Ecto neural progenitor cell (in vitro differentiated cells): ENCODE measurements around the gene PCDHGB4.
A peak's percentile ranks its signal among the peaks of the same experiment; 100 is the strongest.
"Not testable (repeated sequence)": the region's sequence is repeated elsewhere in the genome, so short reads cannot be mapped to it uniquely, and the experiment has no call there.

ENCODE experiments used
- DNase-seq: peaks from one replicate; pipeline ENCODE4 v3.0.0-alpha.2; 2018; ENCODE audit warnings: low spot score

Gene PCDHGB4

DNA sequence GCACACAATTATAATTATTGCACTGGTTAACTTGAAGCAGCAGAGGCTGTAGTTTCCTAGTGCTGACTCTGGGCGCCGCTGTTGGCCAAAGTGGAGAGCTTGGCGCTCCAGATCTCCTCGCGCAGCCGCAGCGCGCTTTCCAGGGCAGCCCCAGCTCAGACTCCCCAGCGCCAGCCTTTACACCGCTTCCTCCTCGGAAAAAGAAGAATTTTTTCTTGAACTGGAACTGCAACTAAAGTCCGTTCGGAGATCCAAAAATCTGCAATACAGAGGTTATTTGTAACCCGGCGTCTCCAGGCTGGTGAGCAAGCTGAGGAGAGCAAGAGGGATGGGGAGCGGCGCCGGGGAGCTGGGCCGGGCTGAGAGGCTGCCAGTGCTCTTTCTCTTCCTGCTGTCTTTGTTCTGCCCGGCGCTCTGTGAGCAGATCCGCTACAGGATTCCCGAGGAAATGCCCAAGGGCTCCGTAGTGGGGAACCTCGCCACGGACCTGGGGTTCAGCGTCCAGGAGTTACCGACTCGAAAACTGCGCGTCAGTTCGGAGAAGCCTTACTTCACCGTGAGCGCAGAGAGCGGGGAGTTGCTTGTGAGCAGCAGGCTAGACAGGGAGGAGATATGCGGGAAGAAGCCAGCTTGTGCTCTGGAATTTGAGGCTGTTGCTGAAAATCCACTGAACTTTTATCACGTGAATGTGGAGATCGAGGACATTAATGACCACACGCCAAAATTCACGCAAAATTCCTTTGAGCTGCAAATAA is at the start of gene PCDHGB4:
PCDHGB4 (plus strand) TSS at position 142 of the 755 bp plus-strand sequence; CDS start at position 329, 187 bp downstream.
- peak; percentile 73 for DNase-seq

DNA sequence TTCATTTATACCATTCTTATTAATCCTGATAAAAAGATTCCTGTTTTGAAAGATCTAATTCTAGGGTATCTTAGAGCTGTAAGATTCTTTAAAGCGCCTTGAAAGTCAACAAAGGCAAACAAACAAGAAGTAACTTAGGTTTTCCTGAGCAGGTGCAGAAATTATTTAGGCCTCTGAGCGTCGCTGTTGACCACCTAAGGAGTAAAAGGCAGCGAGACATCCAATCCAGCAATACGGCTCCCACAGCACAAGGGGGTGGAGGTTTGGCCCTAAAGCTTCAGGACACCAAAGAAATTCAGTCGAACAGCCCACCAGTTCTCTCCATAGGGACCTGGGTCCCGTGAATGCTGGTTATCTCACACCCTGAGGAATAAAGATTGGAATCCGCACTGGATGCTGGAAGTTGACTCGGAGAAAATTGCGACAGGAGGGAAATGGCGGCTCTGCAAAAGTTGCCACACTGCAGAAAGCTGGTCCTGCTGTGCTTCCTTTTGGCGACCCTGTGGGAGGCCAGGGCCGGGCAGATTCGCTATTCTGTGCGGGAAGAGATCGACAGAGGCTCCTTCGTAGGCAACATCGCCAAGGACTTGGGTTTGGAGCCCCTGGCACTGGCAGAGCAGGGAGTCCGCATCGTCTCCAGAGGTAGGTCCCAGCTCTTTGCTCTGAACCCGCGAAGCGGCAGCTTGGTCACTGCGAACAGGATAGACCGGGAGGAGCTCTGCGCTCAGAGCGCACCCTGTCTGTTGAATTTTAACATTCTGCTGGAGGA is 48.8 kb upstream of the PCDHGB4 start, which contains the start of gene PCDHGA2:
PCDHGA2 (plus strand) TSS at position 223 of the 769 bp plus-strand sequence.
- DNase-seq = no peak

DNA sequence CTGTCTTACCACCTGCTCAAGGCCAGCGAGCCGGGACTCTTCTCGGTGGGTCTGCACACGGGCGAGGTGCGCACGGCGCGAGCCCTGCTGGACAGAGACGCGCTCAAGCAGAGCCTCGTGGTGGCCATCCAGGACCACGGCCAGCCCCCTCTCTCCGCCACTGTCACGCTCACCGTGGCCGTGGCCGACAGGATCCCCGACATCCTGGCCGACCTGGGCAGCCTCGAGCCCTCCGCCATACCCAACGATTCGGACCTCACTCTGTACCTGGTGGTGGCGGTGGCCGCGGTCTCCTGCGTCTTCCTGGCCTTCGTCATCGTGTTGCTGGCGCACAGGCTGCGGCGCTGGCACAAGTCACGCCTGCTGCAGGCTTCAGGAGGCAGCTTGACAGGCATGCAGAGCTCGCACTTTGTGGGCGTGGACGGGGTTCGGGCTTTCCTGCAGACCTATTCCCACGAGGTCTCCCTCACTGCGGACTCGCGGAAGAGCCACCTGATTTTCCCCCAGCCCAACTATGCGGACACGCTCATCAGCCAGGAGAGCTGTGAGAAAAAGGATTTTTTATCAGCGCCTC is 46.6 kb upstream of the PCDHGB4 start:
- DNase-seq = not testable (repeated sequence)

DNA sequence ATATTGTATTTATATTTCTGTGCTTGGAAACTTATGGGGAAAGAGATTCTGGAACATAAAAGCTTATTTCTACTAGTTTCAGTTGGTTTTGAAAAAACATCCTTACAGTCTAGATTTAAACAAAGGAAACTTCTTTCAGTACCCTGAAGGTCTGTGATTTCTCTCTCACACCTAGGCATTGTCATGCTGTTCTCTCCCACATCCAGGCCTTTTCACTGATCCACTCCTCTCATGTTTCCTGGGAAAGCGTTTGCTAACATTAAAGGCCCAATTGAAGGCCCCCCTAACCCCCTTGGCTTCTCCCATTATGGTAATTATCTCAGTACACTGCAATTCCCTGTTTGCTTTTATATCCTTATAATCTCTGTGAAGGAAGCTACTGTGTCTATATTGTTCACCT is 44.7 kb upstream of the PCDHGB4 start:
- no peak for DNase-seq

DNA sequence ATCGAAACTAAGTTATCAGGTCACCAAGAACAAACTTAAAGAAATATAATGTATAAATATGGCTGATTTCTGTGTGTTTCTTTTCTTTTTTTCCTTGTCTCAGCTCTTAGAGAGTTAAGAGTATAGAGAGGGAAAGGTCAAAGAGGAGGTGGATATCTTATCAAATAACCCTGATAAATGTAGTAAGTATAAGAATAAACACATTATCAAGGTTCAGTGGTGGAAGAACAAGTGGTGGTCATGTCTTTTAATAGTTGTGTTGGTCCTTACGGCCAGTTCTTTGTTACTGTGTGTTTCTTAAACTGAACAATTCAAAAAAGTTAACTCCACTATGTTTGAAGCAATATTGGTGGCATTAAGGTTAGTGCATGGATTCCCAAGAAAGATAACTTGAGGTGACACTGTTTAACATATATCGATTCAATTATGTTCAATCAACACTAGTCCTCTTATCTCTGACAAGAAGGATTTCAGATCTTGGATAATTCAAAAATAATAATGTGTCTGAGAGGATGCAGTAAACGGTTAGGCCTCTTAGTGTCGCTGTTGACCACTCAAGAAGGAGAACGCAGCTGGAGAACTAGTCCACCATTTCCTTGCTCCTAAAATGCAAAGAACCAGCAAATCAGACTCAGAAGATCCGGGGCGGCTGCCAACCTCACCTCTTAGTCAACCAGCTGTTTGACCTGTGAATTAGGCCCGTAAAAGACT is 44.1 kb upstream of the PCDHGB4 start, which contains the start of gene PCDHGA3:
PCDHGA3 (plus strand) TSS at position 588 of the 711 bp plus-strand sequence. CDS start 205 bp downstream, outside the sequence.
- no peak for DNase-seq

DNA sequence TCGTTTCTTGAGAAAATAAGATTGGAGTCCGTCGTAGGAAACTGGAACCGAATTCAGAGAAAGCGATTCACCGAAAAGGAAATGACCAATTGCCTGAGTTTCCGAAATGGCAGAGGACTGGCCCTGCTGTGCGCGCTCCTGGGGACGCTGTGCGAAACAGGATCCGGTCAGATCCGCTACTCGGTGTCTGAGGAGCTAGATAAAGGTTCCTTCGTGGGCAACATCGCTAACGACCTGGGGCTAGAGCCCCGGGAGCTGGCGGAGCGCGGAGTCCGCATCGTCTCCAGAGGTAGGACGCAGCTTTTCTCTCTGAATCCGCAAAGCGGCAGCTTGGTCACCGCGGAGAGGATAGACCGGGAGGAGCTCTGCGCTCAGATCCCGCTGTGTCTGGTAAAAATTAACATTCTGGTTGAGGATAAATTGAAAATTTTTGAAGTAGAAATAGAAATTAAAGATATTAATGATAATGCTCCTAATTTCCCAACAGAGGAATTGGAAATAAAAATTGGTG is 43.5 kb upstream of the PCDHGB4 start:
- DNase-seq = no peak

DNA sequence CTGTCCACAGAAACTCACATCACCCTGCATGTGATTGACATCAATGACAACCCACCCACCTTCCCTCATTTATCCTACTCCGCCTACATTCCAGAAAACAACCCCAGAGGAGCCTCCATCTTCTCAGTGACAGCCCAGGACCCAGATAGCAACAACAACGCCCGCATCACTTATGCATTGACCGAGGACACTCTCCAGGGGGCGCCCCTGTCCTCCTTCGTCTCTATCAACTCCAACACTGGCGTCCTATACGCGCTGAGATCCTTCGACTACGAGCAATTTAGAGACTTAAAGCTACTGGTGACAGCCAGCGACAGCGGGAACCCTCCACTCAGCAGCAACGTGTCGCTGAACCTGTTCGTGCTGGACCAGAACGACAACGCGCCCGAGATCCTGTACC is 42.2 kb upstream of the PCDHGB4 start:
- DNase-seq = no peak

DNA sequence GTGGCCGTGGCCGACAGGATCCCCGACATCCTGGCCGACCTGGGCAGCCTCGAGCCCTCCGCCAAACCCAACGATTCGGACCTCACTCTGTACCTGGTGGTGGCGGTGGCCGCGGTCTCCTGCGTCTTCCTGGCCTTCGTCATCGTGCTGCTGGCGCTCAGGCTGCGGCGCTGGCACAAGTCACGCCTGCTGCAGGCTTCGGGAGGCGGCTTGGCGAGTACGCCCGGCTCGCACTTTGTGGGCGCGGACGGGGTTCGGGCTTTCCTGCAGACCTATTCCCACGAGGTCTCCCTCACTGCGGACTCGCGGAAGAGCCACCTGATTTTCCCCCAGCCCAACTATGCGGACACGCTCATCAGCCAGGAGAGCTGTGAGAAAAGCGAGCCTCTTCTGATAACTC is 41.5 kb upstream of the PCDHGB4 start:
- DNase-seq = not testable (repeated sequence)

DNA sequence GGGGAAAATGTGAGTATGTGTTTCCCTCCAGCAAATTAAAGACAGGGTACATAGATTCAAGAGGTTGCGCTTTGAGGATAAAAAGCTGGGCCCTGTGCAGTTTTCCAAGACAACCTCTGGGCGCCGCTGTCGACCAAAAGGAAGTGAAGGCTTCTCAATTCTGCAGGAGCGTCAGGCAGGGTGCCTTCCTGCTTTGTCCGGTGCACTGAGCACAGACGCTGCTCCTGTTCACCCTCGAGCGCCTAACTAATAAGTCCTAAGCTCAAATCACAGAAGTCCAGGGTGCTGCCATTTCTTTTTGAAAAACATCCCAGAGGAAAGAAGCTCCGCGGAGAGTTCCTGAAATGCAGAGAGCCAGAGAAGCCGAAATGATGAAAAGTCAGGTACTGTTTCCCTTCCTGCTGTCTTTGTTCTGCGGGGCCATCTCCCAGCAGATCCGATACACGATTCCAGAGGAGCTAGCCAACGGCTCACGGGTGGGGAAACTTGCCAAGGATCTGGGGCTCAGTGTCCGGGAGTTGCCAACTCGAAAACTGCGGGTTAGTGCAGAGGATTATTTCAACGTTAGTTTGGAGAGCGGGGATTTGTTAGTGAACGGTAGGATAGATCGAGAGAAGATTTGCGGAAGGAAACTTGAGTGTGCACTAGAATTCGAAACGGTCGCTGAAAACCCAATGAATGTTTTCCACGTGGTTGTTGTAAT is 37.4 kb upstream of the PCDHGB4 start, which contains the start of gene PCDHGB1:
PCDHGB1 (plus strand) TSS at position 183 of the 703 bp plus-strand sequence; CDS start at position 345, 162 bp downstream.
- peak; percentile 59 for DNase-seq

DNA sequence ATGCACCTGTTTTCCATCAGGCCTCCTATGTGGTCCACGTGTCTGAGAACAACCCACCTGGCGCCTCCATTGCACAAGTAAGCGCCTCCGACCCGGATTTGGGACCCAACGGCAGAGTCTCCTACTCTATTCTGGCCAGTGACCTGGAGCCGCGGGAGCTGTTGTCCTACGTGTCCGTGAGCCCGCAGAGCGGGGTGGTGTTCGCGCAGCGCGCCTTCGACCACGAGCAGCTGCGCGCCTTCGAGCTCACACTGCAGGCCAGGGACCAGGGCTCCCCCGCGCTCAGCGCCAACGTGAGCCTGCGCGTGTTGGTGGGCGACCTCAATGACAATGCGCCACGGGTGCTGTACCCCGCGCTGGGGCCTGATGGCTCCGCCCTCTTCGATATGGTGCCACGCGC is 35.9 kb upstream of the PCDHGB4 start:
- no peak for DNase-seq

DNA sequence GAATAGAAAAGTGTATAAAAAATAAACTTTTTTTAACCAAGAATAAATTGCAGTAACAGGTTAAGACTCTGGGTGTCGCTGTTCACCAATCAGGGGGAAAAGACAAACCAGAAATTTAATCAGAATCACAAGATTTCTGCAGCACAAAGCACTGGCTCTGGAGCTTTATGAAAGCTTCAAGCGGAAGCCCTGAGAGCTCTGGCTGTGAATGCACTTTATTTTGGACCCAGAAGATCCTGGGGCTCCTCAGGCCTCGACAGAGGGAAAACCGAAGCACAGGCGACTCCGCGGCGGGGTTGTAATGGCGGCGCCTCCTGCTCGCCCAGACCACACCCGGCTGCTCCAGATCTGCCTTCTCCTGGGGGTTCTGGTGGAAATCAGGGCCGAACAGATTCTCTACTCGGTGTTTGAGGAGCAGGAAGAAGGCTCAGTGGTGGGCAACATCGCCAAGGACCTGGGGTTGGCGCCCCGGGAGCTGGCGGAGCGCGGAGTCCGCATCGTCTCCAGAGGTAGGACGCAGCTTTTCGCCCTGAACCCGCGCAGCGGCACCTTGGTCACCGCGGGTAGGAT is 32.5 kb upstream of the PCDHGB4 start, which contains the start of gene PCDHGA4:
PCDHGA4 (plus strand) TSS at position 122 of the 570 bp plus-strand sequence; CDS start at position 209, 87 bp downstream.
- DNase-seq = no peak

DNA sequence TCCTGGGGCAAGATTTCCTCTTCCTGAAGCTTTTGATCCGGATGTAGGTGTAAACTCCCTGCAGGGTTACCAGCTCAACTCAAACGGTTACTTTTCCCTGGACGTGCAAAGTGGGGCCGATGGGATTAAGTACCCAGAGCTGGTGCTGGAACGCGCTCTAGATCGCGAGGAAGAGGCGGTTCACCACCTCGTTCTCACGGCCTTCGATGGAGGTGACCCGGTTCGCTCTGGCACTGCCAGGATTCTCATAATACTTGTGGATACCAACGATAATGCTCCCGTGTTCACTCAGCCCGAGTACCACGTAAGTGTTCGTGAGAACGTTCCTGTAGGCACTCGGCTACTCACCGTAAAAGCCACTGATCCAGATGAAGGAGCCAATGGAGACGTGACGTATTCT is 31.9 kb upstream of the PCDHGB4 start:
- DNase-seq = no peak

DNA sequence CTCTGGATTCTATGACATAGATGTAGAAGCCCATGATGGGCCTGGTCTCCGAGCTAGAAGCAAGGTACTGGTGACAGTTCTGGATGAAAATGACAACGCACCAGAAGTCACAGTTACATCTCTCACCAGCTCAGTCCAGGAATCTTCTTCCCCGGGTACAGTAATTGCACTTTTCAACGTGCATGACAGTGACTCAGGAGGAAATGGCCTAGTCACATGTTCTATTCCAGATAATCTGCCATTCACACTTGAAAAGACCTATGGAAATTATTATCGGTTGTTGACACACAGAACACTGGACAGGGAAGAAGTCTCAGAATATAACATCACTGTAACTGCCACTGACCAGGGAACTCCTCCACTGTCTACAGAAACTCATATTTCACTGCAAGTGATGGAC is 31.4 kb upstream of the PCDHGB4 start:
- no peak for DNase-seq

DNA sequence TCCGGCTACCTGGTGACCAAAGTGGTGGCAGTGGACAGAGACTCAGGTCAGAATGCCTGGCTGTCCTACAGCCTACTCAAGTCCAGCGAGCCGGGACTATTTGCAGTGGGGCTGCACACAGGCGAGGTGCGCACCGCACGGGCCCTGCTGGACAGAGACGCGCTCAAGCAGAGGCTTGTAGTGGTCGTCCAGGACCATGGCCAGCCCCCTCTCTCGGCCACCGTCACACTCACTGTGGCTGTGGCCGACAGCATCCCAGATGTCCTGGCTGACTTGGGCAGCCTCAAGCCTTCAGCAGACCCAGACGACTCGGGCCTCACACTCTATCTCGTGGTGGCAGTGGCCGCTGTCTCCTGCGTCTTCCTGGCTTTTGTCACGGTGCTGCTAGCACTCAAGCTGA is 30.5 kb upstream of the PCDHGB4 start:
- no peak for DNase-seq

DNA sequence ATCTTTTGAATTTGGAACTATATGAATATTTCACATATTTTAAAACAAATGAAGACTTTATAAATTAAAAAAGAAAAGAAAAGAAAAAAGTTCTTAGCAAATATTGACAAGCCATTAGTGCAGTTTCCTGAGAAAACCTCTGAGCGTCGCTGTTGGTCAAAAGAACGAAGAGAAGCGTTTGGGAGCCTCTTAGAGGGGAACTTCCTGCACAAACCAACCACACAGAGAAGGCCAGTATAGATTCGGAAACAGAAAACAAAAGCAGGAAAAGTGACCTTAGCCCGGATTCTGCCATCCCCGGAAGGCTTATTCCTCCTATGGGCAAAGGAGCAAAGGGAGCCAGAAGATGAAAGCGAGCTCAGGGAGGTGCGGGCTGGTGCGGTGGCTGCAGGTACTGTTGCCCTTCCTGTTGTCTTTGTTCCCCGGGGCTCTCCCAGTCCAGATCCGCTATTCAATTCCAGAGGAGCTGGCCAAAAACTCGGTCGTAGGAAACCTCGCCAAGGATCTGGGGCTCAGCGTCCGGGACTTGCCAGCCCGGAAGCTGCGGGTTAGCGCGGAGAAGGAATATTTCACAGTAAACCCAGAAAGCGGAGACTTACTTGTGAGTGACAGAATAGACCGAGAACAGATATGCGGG is 27.6 kb upstream of the PCDHGB4 start, which contains the start of gene PCDHGB2:
PCDHGB2 (plus strand) TSS at position 205 of the 637 bp plus-strand sequence; CDS start at position 347, 142 bp downstream.
- no peak for DNase-seq

DNA sequence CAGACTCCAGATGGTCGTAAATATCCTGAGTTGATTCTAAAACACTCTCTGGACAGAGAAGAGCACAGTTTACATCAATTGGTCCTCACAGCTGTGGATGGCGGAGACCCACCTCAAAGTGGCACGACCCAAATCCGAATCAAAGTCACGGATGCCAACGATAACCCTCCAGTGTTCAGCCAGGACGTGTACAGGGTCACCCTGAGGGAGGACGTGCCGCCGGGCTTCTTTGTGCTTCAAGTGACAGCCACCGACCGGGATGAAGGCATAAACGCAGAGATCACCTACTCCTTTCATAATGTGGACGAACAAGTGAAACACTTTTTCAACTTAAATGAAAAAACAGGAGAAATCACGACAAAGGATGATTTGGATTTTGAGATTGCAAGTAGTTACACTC is 26.8 kb upstream of the PCDHGB4 start:
- DNase-seq = no peak

DNA sequence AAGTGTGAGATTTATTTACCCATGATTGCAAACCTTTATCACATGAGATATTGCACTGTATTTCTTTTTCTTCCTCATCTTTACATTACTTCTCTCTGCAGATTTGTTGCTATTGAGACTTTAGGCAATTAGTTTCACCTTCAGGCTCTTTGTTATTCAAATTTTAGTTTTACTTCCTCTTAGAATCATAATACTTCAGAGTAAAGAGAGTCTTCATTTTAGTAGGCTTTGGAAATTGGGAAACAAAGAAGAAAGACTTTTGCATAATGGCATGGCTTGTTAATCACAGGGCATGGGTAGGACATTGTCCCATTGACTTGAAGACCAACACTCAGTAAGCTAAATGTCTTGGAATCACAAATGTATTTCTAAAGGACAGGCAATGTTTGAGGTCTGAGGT is 24.8 kb upstream of the PCDHGB4 start:
- DNase-seq = no peak

DNA sequence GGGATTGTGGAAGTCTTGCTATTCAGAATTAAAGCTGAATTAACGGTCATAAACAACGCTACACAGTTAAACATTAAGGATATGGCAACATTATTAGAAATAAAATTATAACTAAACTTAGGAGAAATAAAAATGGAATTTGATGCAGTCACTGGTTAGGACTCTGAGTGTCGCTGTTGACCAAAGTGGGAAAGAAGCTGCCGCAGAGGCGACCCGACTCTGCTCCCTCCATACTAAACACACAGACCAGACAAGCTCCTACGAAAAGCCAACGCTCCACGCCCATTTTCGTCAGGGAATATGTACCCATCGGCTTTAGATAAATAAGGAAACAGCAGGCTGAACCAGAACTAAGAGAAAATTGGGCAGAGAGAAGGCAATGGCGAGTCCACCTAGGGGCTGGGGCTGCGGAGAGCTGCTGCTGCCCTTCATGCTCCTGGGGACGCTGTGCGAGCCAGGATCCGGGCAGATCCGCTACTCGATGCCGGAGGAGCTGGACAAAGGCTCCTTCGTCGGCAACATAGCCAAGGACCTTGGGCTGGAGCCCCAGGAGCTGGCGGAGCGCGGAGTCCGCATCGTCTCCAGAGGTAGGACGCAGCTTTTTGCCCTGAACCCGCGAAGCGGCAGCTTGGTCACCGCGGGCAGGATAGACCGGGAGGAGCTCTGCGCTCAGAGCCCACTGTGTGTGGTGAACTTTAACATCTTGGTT is 23.4 kb upstream of the PCDHGB4 start, which contains the start of gene PCDHGA5:
PCDHGA5 (plus strand) TSS at position 211 of the 709 bp plus-strand sequence; CDS start at position 380, 169 bp downstream.
- DNase-seq = no peak
